SK-N-MC (cell line): ENCODE results near the gene SEMA3B.
"Not testable (repeated sequence)": the region's sequence is repeated elsewhere in the genome, so short reads cannot be mapped to it uniquely, and the experiment has no call there.

Experiments used
- EZH2 ChIP-seq: fragments of 200-600 bp; sonication (generic); IDR thresholded peaks from one replicate; pipeline ENCODE4 v1.6.1; 2017; ENCODE audit warnings: antibody characterized with exemption
- POLR2AphosphoS5 ChIP-seq: IDR thresholded peaks from 2 replicates; pipeline ENCODE4 v1.6.1; 2012; ENCODE audit warnings: mild to moderate bottlenecking, low read depth, low read length, borderline replicate concordance

- TF ChIP-seq POLR2AphosphoS5, EZH2: not testable (repeated sequence)
Measured at GRCh38 chr3:50262200-50262599, 6.7 kb upstream of the SEMA3B start.
